GM21723 (cell line): Measurements from ENCODE around the gene HOXD9.

Experiments used
- ATAC-seq: cut with Tn5 transposase; IDR thresholded peaks from one replicate; pipeline ENCODE4 v1.9.1; 2021; ENCODE audit warnings: mild to moderate bottlenecking, moderate library complexity; ENCODE audit not compliant: unreplicated experiment

Gene HOXD9

GRCh38 chr2:176122683-176123410 lies at the start of gene HOXD9:
Gene HOXD9 (plus strand): TSS chr2:176122719. CDS start chr2:176122769, 50 bp downstream.
- no peak for ATAC-seq

GRCh38 chr2:176072951-176073904 lies 49.3 kb upstream of the HOXD9 start:
- no peak for ATAC-seq

GRCh38 chr2:176074919-176075425 lies 47.5 kb upstream of the HOXD9 start:
- no peak for ATAC-seq

- ATAC-seq = no peak
Measured at GRCh38 chr2:176075481-176075880, 47.0 kb upstream of the HOXD9 start.

- no peak for ATAC-seq
Measured at GRCh38 chr2:176076063-176076462, 46.5 kb upstream of the HOXD9 start.

GRCh38 chr2:176076796-176077195 lies 45.7 kb upstream of the HOXD9 start:
- ATAC-seq = no peak

GRCh38 chr2:176078541-176079284 lies 43.8 kb upstream of the HOXD9 start:
- no peak for ATAC-seq

- no peak for ATAC-seq
Measured at GRCh38 chr2:176079285-176079830, 43.2 kb upstream of the HOXD9 start.

- ATAC-seq = no peak
Measured at GRCh38 chr2:176079831-176080539, 42.5 kb upstream of the HOXD9 start.

GRCh38 chr2:176080540-176081375 lies 41.8 kb upstream of the HOXD9 start:
- ATAC-seq = no peak

GRCh38 chr2:176081376-176081836 lies 41.1 kb upstream of the HOXD9 start:
- ATAC-seq = no peak

- ATAC-seq = no peak
Measured at GRCh38 chr2:176081837-176082524, 40.5 kb upstream of the HOXD9 start.

- ATAC-seq = no peak
Measured at GRCh38 chr2:176082525-176082823, 40.0 kb upstream of the HOXD9 start.

GRCh38 chr2:176082824-176083751 lies 39.4 kb upstream of the HOXD9 start:
- no peak for ATAC-seq

GRCh38 chr2:176083796-176084261 lies 38.7 kb upstream of the HOXD9 start, which contains the start of gene EVX2:
Gene EVX2 (minus strand): TSS chr2:176083962. CDS start chr2:176083776, 186 bp downstream.
- ATAC-seq = no peak

- no peak for ATAC-seq
Measured at GRCh38 chr2:176084611-176085119, 37.9 kb upstream of the HOXD9 start.

- ATAC-seq = no peak
Measured at GRCh38 chr2:176085120-176085788, 37.3 kb upstream of the HOXD9 start.
